ENCODE data around the gene SART1.
A peak's percentile ranks its signal among the peaks of the same experiment; 100 is the strongest.

Gene SART1

DNA sequence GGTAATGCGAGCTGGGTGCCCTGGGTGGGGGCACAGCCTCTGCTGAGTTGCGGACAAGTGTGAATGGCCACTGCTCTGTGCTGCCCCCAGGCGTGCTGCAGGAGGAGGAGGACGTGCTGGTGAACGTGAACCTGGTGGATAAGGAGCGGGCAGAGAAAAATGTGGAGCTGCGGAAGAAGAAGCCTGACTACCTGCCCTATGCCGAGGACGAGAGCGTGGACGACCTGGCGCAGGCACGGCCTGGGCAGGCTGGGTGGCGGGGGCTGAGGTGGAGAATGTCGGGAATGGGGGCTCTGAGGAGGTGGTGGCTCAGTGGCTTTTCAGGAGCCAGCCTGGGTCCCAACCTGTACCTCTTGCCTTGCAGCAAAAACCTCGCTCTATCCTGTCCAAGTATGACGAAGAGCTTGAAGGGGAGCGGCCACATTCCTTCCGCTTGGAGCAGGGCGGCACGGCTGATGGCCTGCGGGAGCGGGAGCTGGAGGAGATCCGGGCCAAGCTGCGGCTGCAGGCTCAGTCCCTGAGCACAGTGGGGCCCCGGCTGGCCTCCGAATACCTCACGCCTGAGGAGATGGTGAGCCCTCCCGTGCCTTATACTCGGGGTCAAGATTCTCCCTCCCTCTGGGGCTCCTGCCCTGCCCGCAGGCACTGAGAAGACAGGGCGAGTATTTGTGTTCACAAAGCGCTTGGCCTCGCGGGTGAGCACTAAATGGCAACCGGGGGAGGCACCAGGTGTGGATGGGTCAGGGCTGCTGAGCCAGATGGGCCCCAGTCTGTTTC lies 4.6 kb downstream of the SART1 start:
- Mint-ChIP-seq H3K9me3 (no peaks in the 10 kb centered on the region), H3K36me3 (ENCODE audit: low read depth) (peaks cover 90% of the 10 kb centered on the region), H3K27ac (peak overlapping the region; percentile 63), H3K4me1 (ENCODE audit: low read depth) (peaks cover 38% of the 10 kb centered on the region), H3K4me3 (no peak overlapping the region), H3K27me3 (no peaks in the 10 kb centered on the region)
- DNase-seq: no peak

GRCh38 chr11:65967329-65967934 lies 5.9 kb downstream of the SART1 start:
- H3K4me1 Mint-ChIP-seq (ENCODE audit: low read depth): peaks cover 30% of the 10 kb centered on the region
- no peak overlapping the region for H3K27ac Mint-ChIP-seq
- peaks cover 89% of the 10 kb centered on the region for H3K36me3 Mint-ChIP-seq (ENCODE audit: low read depth)
- H3K27me3 Mint-ChIP-seq: no peaks in the 10 kb centered on the region
- no peak for DNase-seq
- no peaks in the 10 kb centered on the region for H3K9me3 Mint-ChIP-seq
- no peak overlapping the region for H3K4me3 Mint-ChIP-seq

DNA sequence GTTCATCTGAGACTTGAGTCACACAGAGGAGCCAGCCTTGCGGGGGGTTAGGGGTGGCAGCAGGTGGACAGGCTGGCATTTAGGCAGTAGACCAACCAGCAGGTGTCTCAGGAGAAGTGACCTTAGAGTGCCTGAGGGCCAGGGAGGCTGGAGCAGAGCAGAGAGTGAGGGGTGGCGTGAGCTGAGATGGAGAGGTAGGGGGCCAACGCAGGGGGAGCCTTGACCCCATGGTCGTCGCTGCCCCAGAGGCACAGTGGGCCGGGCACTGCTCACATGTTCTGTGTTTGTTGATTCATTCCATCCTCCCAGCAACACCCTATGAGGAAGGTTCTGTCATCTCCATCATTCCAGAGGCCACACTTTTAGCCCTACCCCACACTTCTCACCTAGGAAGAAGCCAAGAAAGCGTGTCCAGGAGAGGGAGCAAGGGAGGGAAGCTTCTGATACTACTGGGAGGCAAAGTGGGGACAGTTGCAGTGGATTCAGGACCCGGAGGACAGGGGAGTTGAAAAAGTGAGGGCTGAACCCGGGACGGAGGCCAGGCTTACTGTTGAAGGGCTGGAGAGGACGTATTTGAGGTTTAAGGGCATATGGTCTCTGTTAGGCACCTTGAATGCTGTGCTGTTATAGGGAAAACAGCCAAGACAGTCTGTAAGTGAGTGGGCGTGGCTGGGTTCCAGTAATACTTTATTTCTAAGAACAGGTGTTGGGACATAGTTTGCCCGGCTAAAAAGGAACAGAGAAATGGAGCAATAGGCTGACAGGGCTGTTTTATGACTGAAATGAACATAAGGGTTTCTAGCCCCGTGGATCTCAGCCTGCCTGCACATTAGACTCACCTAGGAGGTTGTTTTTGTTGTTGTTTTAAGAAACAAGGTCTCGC lies 7.3 kb downstream of the SART1 start:
- H3K9me3 Mint-ChIP-seq: no peaks in the 10 kb centered on the region
- peaks cover 90% of the 10 kb centered on the region for H3K36me3 Mint-ChIP-seq (ENCODE audit: low read depth)
- no peak overlapping the region for H3K4me3 Mint-ChIP-seq
- H3K27me3 Mint-ChIP-seq: no peaks in the 10 kb centered on the region
- peaks cover 17% of the 10 kb centered on the region for H3K4me1 Mint-ChIP-seq (ENCODE audit: low read depth)
- DNase-seq: no peak
- peak overlapping the region; percentile 66 for H3K27ac Mint-ChIP-seq

DNA sequence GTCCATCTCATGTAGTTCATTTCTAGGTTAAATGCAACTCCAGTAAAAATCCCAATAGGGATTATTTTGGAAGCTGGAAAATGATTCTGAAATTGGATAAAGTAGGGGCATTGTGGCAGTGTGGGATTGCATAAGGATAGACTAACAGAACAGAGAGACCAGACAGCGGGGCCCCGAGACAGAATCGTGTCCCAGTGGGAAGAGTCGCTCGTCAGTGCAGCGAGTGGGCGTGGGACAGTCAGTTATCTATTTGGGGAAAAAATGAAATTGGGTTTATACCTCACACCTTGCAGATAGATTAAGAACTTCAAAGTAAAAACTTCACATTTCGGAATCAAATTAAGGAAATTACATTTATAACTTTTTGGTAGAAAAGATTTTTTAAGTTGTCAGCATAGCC lies 10.6 kb downstream of the SART1 start:
- H3K9me3 Mint-ChIP-seq: no peaks in the 10 kb centered on the region
- peaks cover 83% of the 10 kb centered on the region for H3K36me3 Mint-ChIP-seq (ENCODE audit: low read depth)
- H3K4me3 Mint-ChIP-seq: no peak overlapping the region
- H3K27me3 Mint-ChIP-seq: no peaks in the 10 kb centered on the region
- no peak for DNase-seq
- peaks cover 9% of the 10 kb centered on the region for H3K4me1 Mint-ChIP-seq (ENCODE audit: low read depth)
- H3K27ac Mint-ChIP-seq: peak overlapping the region; percentile 77

DNA sequence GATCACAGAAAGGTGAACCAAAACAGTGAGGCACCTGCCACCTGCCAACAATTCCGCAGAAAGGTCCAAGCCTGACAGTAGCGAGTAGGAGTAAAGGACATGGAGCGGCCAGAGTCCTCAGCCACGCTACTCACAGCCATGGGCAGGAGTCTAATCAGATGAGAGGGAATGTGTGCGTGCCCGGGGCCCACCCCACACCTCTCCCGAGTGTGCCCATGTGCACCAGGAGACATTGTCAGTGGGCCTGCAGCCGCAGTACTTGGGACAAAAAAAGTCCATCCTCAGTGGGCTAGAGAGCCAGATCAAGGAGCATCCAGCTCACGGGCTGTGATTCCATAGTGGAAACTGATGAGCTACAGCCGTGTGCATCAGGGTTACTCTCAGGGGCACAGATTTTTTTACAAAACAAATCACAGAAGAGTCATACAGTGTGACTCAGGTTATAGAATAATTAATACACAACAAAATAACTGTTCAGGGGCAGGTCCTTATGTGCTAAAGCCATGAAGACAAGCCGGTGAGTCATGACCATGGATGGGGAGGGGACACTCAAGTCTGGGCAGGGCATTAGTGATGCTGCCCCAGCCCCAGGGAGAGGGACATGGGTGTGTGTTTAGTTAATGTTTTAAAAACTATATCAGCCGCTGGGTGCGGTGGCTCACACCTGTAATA lies 12.0 kb downstream of the SART1 start:
- Mint-ChIP-seq H3K4me1 (ENCODE audit: low read depth) (peaks cover 6% of the 10 kb centered on the region), H3K9me3 (no peaks in the 10 kb centered on the region), H3K27me3 (no peaks in the 10 kb centered on the region), H3K36me3 (ENCODE audit: low read depth) (peaks cover 79% of the 10 kb centered on the region), H3K4me3 (no peak overlapping the region), H3K27ac (peak overlapping the region; percentile 59)
- DNase-seq: no peak

- no peaks in the 10 kb centered on the region for H3K9me3 Mint-ChIP-seq
- H3K4me1 Mint-ChIP-seq (ENCODE audit: low read depth): no peaks in the 10 kb centered on the region
- no peak for DNase-seq
- no peak overlapping the region for H3K4me3 Mint-ChIP-seq
- H3K36me3 Mint-ChIP-seq (ENCODE audit: low read depth): peaks cover 78% of the 10 kb centered on the region
- H3K27ac Mint-ChIP-seq: peak overlapping the region; percentile 71
- H3K27me3 Mint-ChIP-seq: no peaks in the 10 kb centered on the region
Observed at GRCh38 chr11:65975771-65976170, 14.2 kb downstream of the SART1 start.

GRCh38 chr11:65976216-65977176 lies 15.0 kb downstream of the SART1 start:
- Mint-ChIP-seq H3K27ac (peak overlapping the region; percentile 61), H3K36me3 (ENCODE audit: low read depth) (peaks cover 78% of the 10 kb centered on the region), H3K9me3 (no peaks in the 10 kb centered on the region), H3K4me3 (no peak overlapping the region), H3K27me3 (no peaks in the 10 kb centered on the region), H3K4me1 (ENCODE audit: low read depth) (no peaks in the 10 kb centered on the region)
- DNase-seq: no peak

DNA sequence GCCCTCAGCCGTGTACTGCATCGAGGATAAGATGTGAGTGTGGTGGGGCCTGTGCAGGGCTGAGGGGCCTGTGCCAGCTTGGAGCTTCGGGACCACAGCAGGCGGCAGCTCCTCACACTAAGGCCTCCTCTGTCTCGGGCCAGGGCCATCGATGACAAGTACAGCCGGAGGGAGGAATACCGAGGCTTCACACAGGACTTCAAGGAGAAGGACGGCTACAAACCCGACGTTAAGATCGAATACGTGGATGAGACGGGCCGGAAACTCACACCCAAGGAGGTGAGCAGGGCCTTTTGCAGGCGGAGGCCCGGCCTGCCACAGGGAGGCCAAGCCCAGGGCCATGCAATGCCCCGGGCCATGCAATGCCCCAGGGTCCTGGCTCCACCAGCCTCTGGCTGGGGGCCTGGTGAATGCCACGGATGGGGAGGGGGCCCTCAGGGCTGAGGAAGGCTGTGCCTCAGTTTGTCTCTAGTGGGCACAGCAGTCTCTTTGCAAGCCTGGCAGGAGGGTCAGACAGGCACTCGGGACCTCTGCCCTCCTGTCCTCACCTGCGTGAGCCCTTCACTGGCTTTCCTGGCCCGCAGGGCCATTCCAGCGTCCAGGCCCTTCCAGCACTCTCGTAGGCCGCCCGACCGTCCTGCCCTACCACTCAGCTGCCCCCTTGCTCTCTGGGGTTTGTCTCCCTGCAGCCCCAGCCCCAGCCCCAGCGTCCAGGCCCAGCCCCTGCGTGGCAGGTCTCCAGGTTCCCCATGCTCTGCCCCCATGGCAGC lies 16.3 kb downstream of the SART1 start:
- Mint-ChIP-seq H3K27me3 (no peaks in the 10 kb centered on the region), H3K27ac (peak overlapping the region; percentile 52), H3K36me3 (ENCODE audit: low read depth) (peaks cover 66% of the 10 kb centered on the region), H3K4me1 (ENCODE audit: low read depth) (no peaks in the 10 kb centered on the region), H3K4me3 (no peak overlapping the region), H3K9me3 (no peaks in the 10 kb centered on the region)
- DNase-seq: no peak

DNA sequence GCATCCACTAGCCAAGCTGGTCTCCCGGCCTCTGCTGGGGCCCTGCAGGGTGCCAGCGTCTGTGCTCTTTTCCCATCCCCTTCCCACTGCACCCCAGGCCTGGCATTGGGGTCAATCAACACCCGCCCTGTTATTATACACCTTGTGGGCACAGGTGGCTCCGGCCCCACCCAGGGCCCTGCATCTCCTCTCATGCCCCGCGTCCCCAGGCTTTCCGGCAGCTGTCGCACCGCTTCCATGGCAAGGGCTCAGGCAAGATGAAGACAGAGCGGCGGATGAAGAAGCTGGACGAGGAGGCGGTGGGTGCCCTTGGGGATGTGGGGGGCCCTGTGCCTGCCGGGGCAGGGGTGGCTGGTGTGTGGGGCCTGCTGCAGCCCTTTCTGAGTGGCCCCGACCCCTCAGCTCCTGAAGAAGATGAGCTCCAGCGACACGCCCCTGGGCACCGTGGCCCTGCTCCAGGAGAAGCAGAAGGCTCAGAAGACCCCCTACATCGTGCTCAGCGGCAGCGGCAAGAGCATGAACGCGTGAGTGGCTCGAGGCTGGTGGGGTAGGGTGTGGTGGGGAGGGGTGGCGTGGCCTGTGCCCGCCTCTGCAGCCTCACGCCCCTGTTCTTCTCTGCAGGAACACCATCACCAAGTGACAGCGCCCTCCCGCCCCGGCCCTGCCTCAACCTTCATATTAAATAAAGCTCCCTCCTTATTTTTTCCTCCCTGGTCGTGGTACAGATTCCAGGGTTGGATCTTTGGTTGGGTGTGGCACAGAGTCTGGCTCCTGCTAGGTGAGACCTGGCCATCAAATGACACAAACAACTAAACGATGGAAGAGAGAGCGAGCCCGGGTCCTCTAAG lies 17.1 kb downstream of the SART1 start:
- DNase-seq: no peak
- Mint-ChIP-seq H3K27ac (peak overlapping the region; percentile 35), H3K4me1 (ENCODE audit: low read depth) (no peaks in the 10 kb centered on the region), H3K27me3 (no peaks in the 10 kb centered on the region), H3K36me3 (ENCODE audit: low read depth) (peaks cover 58% of the 10 kb centered on the region), H3K4me3 (no peak overlapping the region), H3K9me3 (no peaks in the 10 kb centered on the region)

- Mint-ChIP-seq H3K36me3 (ENCODE audit: low read depth) (peaks cover 54% of the 10 kb centered on the region), H3K27me3 (no peaks in the 10 kb centered on the region)
Observed at GRCh38 chr11:65979261-65979759, 17.8 kb downstream of the SART1 start.

GRCh38 chr11:65981101-65981740 lies 19.7 kb downstream of the SART1 start:
- no peak for DNase-seq

More at GRCh38 chr11:65979261-65979759, 17.8 kb downstream of the SART1 start:
- H3K4me1 Mint-ChIP-seq (ENCODE audit: low read depth): no peaks in the 10 kb centered on the region
- no peak overlapping the region for H3K27ac Mint-ChIP-seq
- no peak overlapping the region for H3K4me3 Mint-ChIP-seq
- DNase-seq: no peak
- H3K9me3 Mint-ChIP-seq: no peaks in the 10 kb centered on the region

More at GRCh38 chr11:65981101-65981740, 19.7 kb downstream of the SART1 start:
- Mint-ChIP-seq H3K4me1 (ENCODE audit: low read depth) (no peaks in the 10 kb centered on the region), H3K36me3 (ENCODE audit: low read depth) (peaks cover 39% of the 10 kb centered on the region), H3K4me3 (no peak overlapping the region), H3K9me3 (no peaks in the 10 kb centered on the region), H3K27ac (no peak overlapping the region), H3K27me3 (no peaks in the 10 kb centered on the region)

All from activated T-cell treated with anti-CD3 and anti-CD28 coated beads, Interleukin-2, amount 50 U/mL, for 24 hours (primary cell).